Testis (tissue), 3 donors: ENCODE results near the gene SCAP. TPM values are rescaled to one million over a fixed set of nuclear protein-coding genes. Genes with fewer than 3 reads are reported as not detected.

Source experiments
- DNase-seq: peaks from one replicate; pipeline ENCODE4 v3.0.0-alpha.2; 2019
- H3K27ac ChIP-seq, 2 donors: fragments of 200-600 bp; sonication (generic); one replicate each; pipeline ENCODE4 v1.5.1; 2019
- H3K27me3 ChIP-seq: fragments of 200-600 bp; sonication (generic); one replicate; pipeline ENCODE4 v1.5.1; 2019
- H3K36me3 ChIP-seq: fragments of 200-600 bp; sonication (generic); one replicate; pipeline ENCODE4 v1.5.1; 2017; ENCODE audit warnings: low read depth; ENCODE audit errors: missing control alignments
- H3K4me1 ChIP-seq: fragments of 200-600 bp; sonication (generic); one replicate; pipeline ENCODE4 v1.5.1; 2019
- H3K4me3 ChIP-seq, 2 donors: fragments of 200-600 bp; sonication (generic); one replicate each; pipeline ENCODE4 v1.5.1; 2017 to 2019
- H3K9me3 ChIP-seq: fragments of 200-600 bp; sonication (generic); one replicate; pipeline ENCODE4 v1.5.1; 2017
- POLR2A ChIP-seq: fragments of 450-650 bp; IDR thresholded peaks from one replicate; pipeline ENCODE4 v1.6.1; 2017; ENCODE audit warnings: antibody characterized with exemption, mild to moderate bottlenecking, moderate library complexity
- WGBS, 2 donors: methylation state at CpG; one replicate each; pipeline ENCODE4 v1.1.5; 2018; 5-methylcytosine and 5-hydroxymethylcytosine counted together
- intact Hi-C: fragments of 100-400 bp; cut with DNase I; formaldehyde crosslinking; loops from one replicate; pipeline ENCODE4 v1.15.1; 2023; ENCODE audit warnings: low total_unique reads
- polyA plus RNA-seq: library from polyadenylated mRNA; stranded (reverse); fragments of 350-450 nt; fragmentation: Illumina TruSeq; extraction: RNeasy Lipid Tissue Mini Kit (QIAGEN cat#74804); gene quantifications from one replicate; pipeline ENCODE4 v1.2.3, GENCODE V29; 2014; ENCODE audit warnings: low read depth, low replicate concordance; ENCODE audit not compliant: insufficient read depth
- total RNA-seq, 2 donors: library from RNA; depleted of rRNA; stranded (reverse); fragments of >200 nt; gene quantifications; one replicate each; pipeline ENCODE4 v1.2.3, GENCODE V29; 2016
- TF ChIP-seq, protein P1 (sequence below), 3 experiments: fragments of 450-650 bp in 2 of 3; fragments of 200-600 bp in 1 of 3; sonication (generic) in 1 of 3; IDR thresholded peaks; one replicate each; pipeline ENCODE4 v1.5.1; 2016 to 2019; ENCODE audit warnings: antibody characterized with exemption in 3 of 3, mild to moderate bottlenecking in 2 of 3, moderate library complexity in 1 of 3

The SCAP gene
- total and polyA plus RNA-seq, 3 donors from 2014 or later, result 120 to 313 (median 276) TPM

DNA sequence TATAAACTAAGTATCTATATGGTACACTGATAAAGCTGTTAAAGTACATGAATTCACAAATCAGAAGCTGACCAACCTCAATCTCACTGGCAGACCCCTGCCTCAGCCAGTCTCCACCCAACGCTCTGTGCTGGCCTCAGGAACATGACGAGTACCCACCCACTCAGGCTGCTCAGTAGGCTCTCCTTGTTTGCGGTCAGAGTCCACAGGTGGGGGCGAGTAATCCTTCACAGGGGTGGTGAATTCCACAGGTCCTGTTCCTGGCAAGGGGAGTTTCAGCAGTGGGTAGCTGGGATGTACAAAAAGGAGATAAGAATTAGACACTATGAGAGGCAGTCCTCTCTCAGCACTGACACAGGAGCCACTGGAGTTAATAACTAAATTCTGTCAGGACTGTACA is 40.9 kb downstream of the SCAP start:
- Histone ChIP-seq H3K27me3 (no peaks in the 10 kb centered on the region), H3K36me3 (no peaks in the 10 kb centered on the region), H3K27ac (peak overlapping the region in 1 of 2 donors; percentile 12), H3K4me3 (no peak overlapping the region), H3K9me3 (no peaks in the 10 kb centered on the region), H3K4me1 (peaks cover 10% of the 10 kb centered on the region)
- DNase-seq, result no peak
- 64 to 96% methylated on average over 4 of the region's 4 CpGs for WGBS, 2 donors
- TF ChIP-seq, protein P1, sequence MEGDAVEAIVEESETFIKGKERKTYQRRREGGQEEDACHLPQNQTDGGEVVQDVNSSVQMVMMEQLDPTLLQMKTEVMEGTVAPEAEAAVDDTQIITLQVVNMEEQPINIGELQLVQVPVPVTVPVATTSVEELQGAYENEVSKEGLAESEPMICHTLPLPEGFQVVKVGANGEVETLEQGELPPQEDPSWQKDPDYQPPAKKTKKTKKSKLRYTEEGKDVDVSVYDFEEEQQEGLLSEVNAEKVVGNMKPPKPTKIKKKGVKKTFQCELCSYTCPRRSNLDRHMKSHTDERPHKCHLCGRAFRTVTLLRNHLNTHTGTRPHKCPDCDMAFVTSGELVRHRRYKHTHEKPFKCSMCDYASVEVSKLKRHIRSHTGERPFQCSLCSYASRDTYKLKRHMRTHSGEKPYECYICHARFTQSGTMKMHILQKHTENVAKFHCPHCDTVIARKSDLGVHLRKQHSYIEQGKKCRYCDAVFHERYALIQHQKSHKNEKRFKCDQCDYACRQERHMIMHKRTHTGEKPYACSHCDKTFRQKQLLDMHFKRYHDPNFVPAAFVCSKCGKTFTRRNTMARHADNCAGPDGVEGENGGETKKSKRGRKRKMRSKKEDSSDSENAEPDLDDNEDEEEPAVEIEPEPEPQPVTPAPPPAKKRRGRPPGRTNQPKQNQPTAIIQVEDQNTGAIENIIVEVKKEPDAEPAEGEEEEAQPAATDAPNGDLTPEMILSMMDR (IDR thresholded peaks at IDR 0.05), result no peak
- no peak for TF ChIP-seq POLR2A
- intact Hi-C loops, result no loop called here

DNA sequence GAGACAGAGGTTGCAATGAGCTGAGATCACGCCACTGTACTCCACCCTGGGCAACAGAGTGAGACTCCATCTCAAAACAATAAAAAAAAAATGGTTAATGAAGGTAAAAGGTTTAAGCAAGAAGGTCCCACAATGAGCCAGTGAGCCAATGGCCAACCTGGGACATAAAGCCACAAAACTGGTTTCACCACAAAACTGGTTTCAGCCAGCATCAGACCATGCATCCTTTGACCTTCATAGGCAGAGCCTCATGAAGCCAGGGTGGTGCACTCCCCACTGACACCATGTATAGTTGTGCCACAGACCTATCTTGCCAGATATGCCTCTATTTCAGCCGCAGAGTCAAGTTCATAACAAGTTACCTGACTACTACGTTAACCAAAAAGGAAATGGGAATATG is 41.9 kb downstream of the SCAP start:
- intact Hi-C loops, result no loop called here
- WGBS, 2 donors, result 90 to 92% methylated on average over 3 of the region's 3 CpGs

DNA sequence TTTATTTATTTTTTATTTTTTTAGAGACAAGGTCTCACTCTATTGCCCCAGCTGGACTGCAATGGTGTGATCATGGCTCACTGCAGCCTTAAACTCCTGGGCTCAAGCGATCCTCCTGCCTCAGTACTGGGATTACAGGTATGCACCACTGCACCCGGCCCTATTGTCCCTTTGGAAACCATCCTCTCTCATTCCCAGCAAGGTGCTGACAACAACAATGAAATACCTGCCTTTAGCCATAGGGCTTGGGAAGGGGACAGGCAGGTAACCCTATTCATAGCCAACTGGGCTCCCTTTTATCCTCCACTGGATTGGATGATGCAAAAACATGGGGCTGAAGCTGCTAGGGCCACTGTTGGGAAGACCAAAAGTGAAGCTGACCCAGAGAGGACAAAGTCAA is 43.1 kb downstream of the SCAP start:
- Histone ChIP-seq H3K4me1 (peaks cover 24% of the 10 kb centered on the region), H3K27ac (no peak overlapping the region), H3K4me3 (no peak overlapping the region), H3K27me3 (no peaks in the 10 kb centered on the region), H3K9me3 (no peaks in the 10 kb centered on the region), H3K36me3 (no peaks in the 10 kb centered on the region)
- intact Hi-C loops, result no loop called here
- WGBS, 2 donors, result 92 to 97% methylated on average over 2 of the region's 2 CpGs
- TF ChIP-seq POLR2A, result no peak
- TF ChIP-seq, protein P1 (IDR thresholded peaks at IDR 0.05), result no peak
- no peak for DNase-seq

More for the DNA sequence above, 41.9 kb downstream of the SCAP start:
- peaks cover 20% of the 10 kb centered on the region for H3K4me1 ChIP-seq
- no peaks in the 10 kb centered on the region for H3K36me3 ChIP-seq
- H3K27me3 ChIP-seq, result no peaks in the 10 kb centered on the region
- no peaks in the 10 kb centered on the region for H3K9me3 ChIP-seq
- no peak for DNase-seq
- TF ChIP-seq, protein P1 (IDR thresholded peaks at IDR 0.05), result no peak
- TF ChIP-seq POLR2A, result no peak
- no peak overlapping the region for H3K4me3 ChIP-seq
- H3K27ac ChIP-seq, result no peak overlapping the region

DNA sequence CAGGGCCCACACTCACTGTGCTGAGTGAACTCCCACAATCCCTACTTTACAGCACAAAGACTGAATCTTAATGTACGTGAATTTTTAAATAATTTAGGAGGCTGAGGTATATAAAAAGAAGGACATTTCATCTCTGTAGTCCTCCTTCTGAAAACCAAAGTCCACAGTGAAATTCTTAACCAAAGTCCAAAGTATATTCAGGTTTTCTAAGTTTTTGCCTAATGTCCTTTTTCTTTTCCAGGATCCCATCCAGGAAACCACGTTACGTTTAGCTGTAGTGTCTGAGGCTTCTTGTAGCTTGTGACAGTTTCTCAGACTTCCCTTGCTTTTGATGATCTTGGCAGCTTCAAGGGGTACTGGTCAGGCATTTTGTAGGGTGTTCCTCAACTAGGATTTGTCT is 44.5 kb downstream of the SCAP start:
- no peaks in the 10 kb centered on the region for H3K36me3 ChIP-seq

DNA sequence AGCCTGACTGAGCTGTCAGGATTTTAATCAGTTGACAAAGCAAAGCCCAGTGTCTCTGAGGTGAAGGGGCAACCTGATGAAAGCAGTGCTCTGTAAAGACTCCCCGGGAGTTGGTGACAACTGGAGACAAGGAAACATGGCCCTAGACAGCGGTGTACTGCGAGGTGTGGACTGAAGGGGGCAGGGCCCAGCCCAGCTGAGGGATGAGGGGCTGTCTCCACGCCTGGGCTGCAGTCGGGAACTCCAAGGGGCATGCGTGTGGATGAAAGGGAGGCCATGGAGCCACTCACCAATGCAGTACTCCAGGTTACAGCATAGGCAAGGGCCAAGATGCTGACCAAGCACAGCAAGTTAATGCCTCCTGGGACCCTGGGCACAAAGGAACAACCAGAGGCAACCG is 45.1 kb downstream of the SCAP start:
- Histone ChIP-seq H3K27ac (peak overlapping the region; percentile 25 to 48), H3K27me3 (no peaks in the 10 kb centered on the region), H3K9me3 (no peaks in the 10 kb centered on the region), H3K4me3 (no peak overlapping the region), H3K4me1 (peaks cover 32% of the 10 kb centered on the region), H3K36me3 (no peaks in the 10 kb centered on the region)
- intact Hi-C loops, result no loop called here
- no peak for DNase-seq
- 83 to 93% methylated on average over 6 to 7 of the region's 7 CpGs for WGBS, 2 donors
- TF ChIP-seq, protein P1 (IDR thresholded peaks at IDR 0.05), result no peak
- no peak for TF ChIP-seq POLR2A

More for the DNA sequence above, 44.5 kb downstream of the SCAP start:
- 62 to 72% methylated on average over 3 of the region's 3 CpGs for whole genome bisulfite sequencing, 2 donors
- no peak for TF ChIP-seq POLR2A
- TF ChIP-seq, protein P1 (IDR thresholded peaks at IDR 0.05), result no peak
- peaks cover 32% of the 10 kb centered on the region for H3K4me1 ChIP-seq
- no peaks in the 10 kb centered on the region for H3K27me3 ChIP-seq
- peak overlapping the region in 1 of 2 donors; percentile 48 for H3K27ac ChIP-seq
- no peaks in the 10 kb centered on the region for H3K9me3 ChIP-seq
- DNase-seq, result no peak
- H3K4me3 ChIP-seq, result no peak overlapping the region
- intact Hi-C loops, result no loop called here
